HG03139 (cell line): ENCODE data around the gene ZNG1E.
"Not testable (repeated sequence)": the region's sequence is repeated elsewhere in the genome, so short reads cannot be mapped to it uniquely, and the experiment has no call there.

Source experiments
- ATAC-seq: cut with Tn5 transposase; IDR thresholded peaks from one replicate; pipeline ENCODE4 v1.9.1; 2021; ENCODE audit not compliant: unreplicated experiment

Gene ZNG1E

DNA sequence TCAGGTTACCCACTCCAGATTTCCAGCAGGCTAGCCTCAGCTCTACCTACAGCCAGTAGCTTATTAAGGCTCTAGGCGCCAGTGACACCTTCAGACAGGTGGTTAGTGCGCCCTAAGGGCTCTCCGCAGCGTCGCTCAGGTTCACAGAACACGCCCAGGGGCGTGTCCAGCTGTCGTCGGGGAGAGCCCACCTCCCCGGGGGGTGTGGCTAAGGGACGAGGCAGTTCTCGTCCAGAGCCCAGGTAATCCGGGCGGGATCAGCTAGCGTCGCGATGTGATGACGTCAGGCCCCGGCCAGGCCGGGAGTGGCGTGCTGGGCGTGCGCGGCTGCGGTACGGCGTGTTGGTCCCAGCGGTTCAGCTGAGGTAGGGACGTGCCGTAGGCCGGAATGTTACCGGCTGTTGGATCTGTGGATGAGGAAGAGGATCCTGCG, at the start of gene ZNG1E:
ZNG1E (plus strand) TSS at position 340 of the 433 bp plus-strand sequence; CDS start at position 389, 49 bp downstream.
- not testable (repeated sequence) for ATAC-seq

DNA sequence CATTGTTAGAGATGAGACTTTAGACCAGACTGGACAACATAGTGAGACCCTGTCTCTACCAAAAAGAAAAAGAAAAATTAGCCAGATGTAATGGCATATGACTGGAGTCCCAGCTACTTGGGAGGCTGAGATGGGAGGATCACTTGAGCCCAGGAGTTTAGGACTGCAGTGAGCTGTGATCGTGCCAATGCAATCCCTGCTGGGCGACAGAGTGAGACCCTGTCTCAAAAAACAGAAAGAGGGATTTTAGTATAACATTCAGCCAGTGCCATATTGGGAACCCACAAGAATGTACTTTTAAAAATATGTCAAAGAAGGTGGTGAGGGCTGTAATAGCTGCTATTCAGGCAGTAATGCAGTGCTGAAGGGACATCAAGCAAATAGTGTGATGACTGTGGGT, 2.1 kb upstream of the ZNG1E start:
- ATAC-seq = not testable (repeated sequence)

DNA sequence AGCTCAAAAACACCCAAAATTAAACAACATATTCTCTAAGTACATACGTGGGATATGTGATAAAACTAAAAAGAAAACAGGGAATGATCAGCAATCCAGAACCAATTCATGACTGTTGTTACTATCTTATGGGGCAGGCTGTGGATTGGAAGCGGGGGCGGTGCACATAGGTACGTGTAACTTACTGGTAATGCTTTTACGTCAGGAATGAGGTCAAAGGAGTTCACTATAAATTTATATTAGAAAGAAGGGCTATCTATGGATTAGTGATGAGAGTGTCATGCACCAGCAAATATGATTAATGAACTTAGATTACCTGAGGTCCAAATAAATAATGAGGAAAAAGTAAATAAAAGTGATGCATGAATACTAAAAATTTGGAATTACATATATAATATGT, 710 bp upstream of the ZNG1E start:
- ATAC-seq = not testable (repeated sequence)

DNA sequence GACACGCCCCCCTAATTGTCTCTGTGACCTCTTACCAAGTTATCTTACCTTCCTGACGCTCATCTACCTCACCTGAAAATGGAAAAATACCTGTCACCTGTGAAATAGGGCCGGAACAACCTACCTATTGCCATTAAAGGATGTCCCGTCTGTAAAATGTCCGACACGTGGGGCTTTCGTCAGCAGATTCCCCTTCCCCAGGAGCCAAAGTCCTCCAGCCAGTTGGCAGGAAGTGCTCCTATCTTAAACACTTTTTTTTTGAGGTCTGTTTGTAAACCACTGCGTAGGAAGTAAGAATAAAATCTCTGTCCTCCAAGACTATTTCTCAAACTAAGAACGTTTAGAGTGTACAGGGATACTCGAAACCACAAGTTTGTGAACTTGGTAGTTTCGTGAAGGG, 661 bp downstream of the ZNG1E start:
- not testable (repeated sequence) for ATAC-seq

DNA sequence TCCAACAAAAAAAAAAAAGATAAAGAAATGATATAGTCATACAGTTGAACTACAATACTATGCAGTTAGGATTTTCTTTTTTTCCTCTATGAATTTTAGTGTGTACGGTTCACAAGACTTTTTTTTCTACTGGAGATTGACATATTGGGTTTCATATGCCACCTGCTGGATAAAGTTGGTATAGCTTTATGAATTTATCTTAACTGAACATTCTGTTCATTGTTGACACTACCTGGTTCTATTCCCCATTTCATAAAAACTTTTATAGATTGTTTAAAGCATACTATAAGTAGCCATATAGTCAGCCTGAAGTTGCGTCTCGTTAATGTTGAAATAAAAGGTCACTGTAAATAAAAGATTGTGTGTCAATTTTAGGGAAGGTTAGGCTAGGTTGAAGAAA, 2.8 kb downstream of the ZNG1E start:
- ATAC-seq = not testable (repeated sequence)

DNA sequence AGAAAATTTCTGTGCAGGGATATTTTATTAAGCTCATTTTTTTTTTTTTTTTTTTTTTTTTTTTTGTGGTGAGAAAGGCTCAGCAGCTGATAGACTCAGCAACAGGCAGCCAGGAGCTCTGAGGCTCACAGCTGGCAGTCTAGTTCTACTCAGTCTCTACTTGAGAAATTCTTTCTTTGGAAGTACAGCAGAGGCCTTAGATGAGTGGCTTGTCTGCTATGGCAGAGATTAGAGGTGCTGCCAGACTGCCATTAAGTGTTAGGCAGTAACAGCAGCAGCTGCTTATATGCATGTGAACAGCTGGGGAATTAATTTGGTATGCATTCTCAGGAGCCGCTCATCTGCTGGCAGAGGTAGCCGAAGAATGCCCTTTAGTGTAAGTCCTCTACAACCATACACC, 27.8 kb downstream of the ZNG1E start:
- not testable (repeated sequence) for ATAC-seq

DNA sequence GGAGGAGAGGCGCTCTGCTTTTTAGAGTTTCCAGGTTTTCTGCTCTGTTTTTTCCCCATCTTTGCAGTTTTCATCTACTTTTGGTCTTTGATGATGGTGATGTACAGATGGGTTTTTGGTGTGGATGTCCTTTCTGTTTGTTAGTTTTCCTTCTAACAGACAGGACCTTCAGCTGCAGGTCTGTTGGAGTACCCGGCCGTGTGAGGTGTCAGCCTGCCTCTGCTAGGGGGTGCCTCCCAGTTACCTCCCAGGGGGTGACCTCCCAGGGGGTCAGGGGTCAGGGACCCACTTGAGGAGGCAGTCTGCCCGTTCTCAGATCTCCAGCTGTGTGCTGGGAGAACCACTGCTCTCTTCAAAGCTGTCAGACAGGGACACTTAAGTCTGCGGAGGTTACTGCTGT, 38.7 kb downstream of the ZNG1E start:
- ATAC-seq = not testable (repeated sequence)

DNA sequence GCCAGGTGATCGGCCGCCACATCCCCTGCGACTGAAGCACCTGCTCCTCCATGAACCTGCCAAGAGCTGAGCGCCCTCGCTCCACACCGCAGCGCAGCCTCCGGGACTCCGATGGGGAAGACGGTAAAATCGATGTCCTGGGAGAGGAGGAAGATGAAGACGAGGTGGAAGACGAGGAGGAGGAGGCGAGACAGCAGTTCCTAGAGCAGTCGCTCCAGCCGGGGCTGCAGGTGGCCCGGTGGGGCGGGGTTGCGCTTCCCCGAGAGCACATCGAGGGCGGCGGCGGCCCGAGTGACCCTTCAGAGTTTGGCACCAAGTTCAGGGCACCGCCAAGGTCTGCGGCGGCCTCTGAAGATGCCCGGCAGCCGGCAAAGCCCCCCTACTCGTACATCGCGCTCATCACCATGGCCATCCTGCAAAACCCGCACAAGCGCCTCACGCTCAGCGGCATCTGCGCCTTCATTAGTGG, 61.4 kb downstream of the ZNG1E start, which contains the start of gene FOXD4L4:
FOXD4L4 (plus strand) TSS at position 51 of the 469 bp plus-strand sequence; CDS start at position 51, 0 bp downstream.
- not testable (repeated sequence) for ATAC-seq

DNA sequence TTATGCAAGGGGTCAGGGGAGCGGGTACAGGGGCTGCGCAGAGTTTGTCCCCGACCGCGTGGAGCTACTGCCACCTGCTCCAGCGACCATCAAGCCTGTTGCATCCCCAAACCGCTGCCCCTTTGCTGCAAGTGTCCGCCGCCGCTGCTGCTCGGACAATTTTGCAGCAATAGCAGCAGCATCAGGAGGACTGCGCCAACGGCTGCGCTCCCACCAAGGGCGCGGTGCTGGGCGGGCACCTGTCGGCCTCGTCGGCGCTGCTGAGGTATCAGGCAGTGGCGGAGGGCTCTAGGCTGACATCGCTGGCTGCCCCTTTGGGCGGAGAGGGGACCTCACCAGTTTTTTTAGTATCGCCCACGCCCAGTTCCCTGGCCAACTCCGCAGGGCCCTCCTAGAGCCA, 62.4 kb downstream of the ZNG1E start:
- ATAC-seq = not testable (repeated sequence)
